Measurements from ENCODE around the gene EIF3B.

DNA sequence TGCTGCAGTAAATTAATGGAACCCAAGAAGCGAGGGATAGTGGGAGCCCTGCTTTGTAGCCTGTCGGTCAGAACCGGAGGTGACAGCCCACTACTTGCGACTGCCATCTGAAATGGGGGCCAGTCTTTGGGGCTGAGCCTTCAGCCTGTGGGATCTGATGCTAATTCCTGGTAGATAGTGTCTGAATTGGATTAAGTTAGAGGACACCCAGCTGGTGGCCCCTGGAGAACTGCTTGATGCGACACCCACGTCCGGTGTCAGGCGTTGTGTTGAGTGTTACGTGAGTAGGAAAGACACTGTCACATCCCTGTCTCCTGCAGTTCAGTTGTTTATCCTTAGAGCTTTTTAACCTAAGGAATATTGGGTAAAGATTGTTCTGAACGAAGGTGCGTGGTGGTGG, 5.0 kb downstream of the EIF3B start:
- TF ChIP-seq, protein P1, sequence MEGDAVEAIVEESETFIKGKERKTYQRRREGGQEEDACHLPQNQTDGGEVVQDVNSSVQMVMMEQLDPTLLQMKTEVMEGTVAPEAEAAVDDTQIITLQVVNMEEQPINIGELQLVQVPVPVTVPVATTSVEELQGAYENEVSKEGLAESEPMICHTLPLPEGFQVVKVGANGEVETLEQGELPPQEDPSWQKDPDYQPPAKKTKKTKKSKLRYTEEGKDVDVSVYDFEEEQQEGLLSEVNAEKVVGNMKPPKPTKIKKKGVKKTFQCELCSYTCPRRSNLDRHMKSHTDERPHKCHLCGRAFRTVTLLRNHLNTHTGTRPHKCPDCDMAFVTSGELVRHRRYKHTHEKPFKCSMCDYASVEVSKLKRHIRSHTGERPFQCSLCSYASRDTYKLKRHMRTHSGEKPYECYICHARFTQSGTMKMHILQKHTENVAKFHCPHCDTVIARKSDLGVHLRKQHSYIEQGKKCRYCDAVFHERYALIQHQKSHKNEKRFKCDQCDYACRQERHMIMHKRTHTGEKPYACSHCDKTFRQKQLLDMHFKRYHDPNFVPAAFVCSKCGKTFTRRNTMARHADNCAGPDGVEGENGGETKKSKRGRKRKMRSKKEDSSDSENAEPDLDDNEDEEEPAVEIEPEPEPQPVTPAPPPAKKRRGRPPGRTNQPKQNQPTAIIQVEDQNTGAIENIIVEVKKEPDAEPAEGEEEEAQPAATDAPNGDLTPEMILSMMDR (IDR thresholded peaks at IDR 0.05; ENCODE audit: low read length) = no peak
- TF ChIP-seq EZH2 (optimal IDR thresholded peaks at IDR 0.05; ENCODE audit: low read depth, low read length) = no peak
- TF ChIP-seq EZH2phosphoT487 (IDR thresholded peaks at IDR 0.05; ENCODE audit: low read length) = no peak

All from MM.1S (cell line).